Sigmoid colon (tissue), 7 donors: Measurements from ENCODE around the gene PVALEF. TPM values are rescaled to one million over a fixed set of nuclear protein-coding genes. Genes with fewer than 3 reads are reported as not detected.

Source experiments
- DNase-seq: peaks from one replicate; pipeline ENCODE4 v3.0.0-alpha.2; 2019
- H3K27ac ChIP-seq, 4 donors: fragments of 200-600 bp; sonication (generic); one replicate each; pipeline ENCODE4 v1.5.1; 2016 to 2019; ENCODE audit warnings: mild to moderate bottlenecking in 1 of 4
- H3K27me3 ChIP-seq, 3 donors: fragments of 200-600 bp; sonication (generic); one replicate each; pipeline ENCODE4 v1.5.1; 2019; ENCODE audit warnings: mild to moderate bottlenecking in 1 of 3
- H3K36me3 ChIP-seq, 4 donors: fragments of 200-600 bp; sonication (generic); one replicate each; pipeline ENCODE4 v1.5.1; 2016 to 2019
- H3K4me1 ChIP-seq, 4 donors: fragments of 200-600 bp; sonication (generic); one replicate each; pipeline ENCODE4 v1.5.1; 2017 to 2019
- H3K4me3 ChIP-seq, 4 donors: fragments of 200-600 bp; sonication (generic); one replicate each; pipeline ENCODE4 v1.5.1; 2017 to 2019; ENCODE audit warnings: mild to moderate bottlenecking in 2 of 4, moderate library complexity in 1 of 4
- H3K9me3 ChIP-seq, 4 donors: fragments of 200-600 bp in 3 of 4; sonication (generic) in 3 of 4; one replicate each; pipeline versions ENCODE4 v1.5.1 to v1.6.1; 2013 to 2019
- CTCF ChIP-seq, 4 experiments: fragments of 450-650 bp in 3 of 4; fragments of 200-600 bp in 1 of 4; IDR thresholded peaks; one replicate each; pipeline ENCODE4 v1.5.1; 2016 to 2019; ENCODE audit warnings: antibody characterized with exemption in 4 of 4, mild to moderate bottlenecking in 3 of 4, moderate library complexity in 2 of 4
- EP300 ChIP-seq, 4 donors: sonication (generic); formaldehyde crosslinking; IDR thresholded peaks; one replicate each; pipeline ENCODE4 v1.6.1; 2017; ENCODE audit warnings: antibody characterized with exemption in 4 of 4
- POLR2A ChIP-seq, 2 donors: fragments of 450-650 bp; IDR thresholded peaks; one replicate each; pipeline ENCODE4 v1.6.1; 2016; ENCODE audit warnings: antibody characterized with exemption in 2 of 2, mild to moderate bottlenecking in 2 of 2, moderate library complexity in 2 of 2
- POLR2AphosphoS5 ChIP-seq, 4 donors: sonication (generic); formaldehyde crosslinking; IDR thresholded peaks; one replicate each; pipeline ENCODE4 v1.6.1; 2017; ENCODE audit warnings: antibody characterized with exemption in 4 of 4
- WGBS, 2 donors: extraction: QIAGEN DNeasy Blood & Tissue Kit; methylation state at CpG; one replicate each; pipeline ENCODE4 v1.1.7; 2013; 5-methylcytosine and 5-hydroxymethylcytosine counted together
- intact Hi-C: fragments of 100-400 bp; cut with DNase I; formaldehyde crosslinking; loops from one replicate; pipeline ENCODE4 v1.15.1; 2023
- polyA plus RNA-seq, 3 donors: library from polyadenylated mRNA; stranded (reverse); fragments of 200-250 nt; gene quantifications; one replicate each; pipeline ENCODE4 v1.2.3, GENCODE V29; 2013
- total RNA-seq, 4 donors: library from RNA; depleted of rRNA; stranded (reverse); fragments of >200 nt; gene quantifications; one replicate each; pipeline ENCODE4 v1.1.0, GENCODE V29; 2016
- donor health status: healthy with polysubstance abuse.
- donor health status: Bipolar disorder and iron deficiency.
- donor health status: healthy.

The PVALEF gene
- total and polyA plus RNA-seq, 7 donors: not detected

GRCh38 chr17:81158688-81159590, 6.4 kb upstream of the PVALEF start:
- Histone ChIP-seq H3K9me3 (no peaks in the 10 kb centered on the region), H3K27me3 (peaks cover 0 to 11% (median 0%) of the 10 kb centered on the region in 3 donors), H3K36me3 (no peaks in the 10 kb centered on the region), H3K4me1 (no peaks in the 10 kb centered on the region), H3K27ac (no peak overlapping the region), H3K4me3 (no peak overlapping the region)
- intact Hi-C loops: no loop called here
- DNase-seq: no peak
- 87 to 90% methylated on average over 43 of the region's 43 CpGs for WGBS, 2 donors
- TF ChIP-seq POLR2A (IDR thresholded peaks at IDR 0.05) (no peak), CTCF (IDR thresholded peaks at IDR 0.05) (no peak)

- H3K9me3 ChIP-seq: no peaks in the 10 kb centered on the region
- 63 to 68% methylated on average over 25 of the region's 25 CpGs for WGBS, 2 donors
- peak overlapping the region in 3 of 4 donors; percentile 14 to 33 (median 30) for H3K4me3 ChIP-seq
- TF ChIP-seq POLR2A (IDR thresholded peaks at IDR 0.05) (no peak), EP300 (IDR thresholded peaks at IDR 0.05) (no peak), CTCF (IDR thresholded peaks at IDR 0.05) (no peak), POLR2AphosphoS5 (IDR thresholded peaks at IDR 0.05) (no peak)
- no peak for DNase-seq
- H3K36me3 ChIP-seq: no peaks in the 10 kb centered on the region
- intact Hi-C loops: no loop called here
- H3K4me1 ChIP-seq: no peaks in the 10 kb centered on the region
- no peak overlapping the region for H3K27ac ChIP-seq
- H3K27me3 ChIP-seq: peaks cover 0 to 13% (median 0%) of the 10 kb centered on the region in 3 donors
Observed at GRCh38 chr17:81159611-81160265, 5.6 kb upstream of the PVALEF start.

GRCh38 chr17:81160306-81160705, 5.0 kb upstream of the PVALEF start:
- H3K4me1 ChIP-seq: peaks cover 0 to under 1% (median 0%) of the 10 kb centered on the region in 4 donors
- peak; percentile 71 for DNase-seq
- H3K4me3 ChIP-seq: peak overlapping the region in 3 of 4 donors; percentile 14 to 33 (median 30)
- no peaks in the 10 kb centered on the region for H3K9me3 ChIP-seq
- H3K27me3 ChIP-seq: peaks cover 0 to 14% (median 0%) of the 10 kb centered on the region in 3 donors
- H3K27ac ChIP-seq: no peak overlapping the region
- H3K36me3 ChIP-seq: no peaks in the 10 kb centered on the region
- intact Hi-C loops: no loop called here
- 34 to 46% methylated on average over 28 of the region's 28 CpGs for WGBS, 2 donors
- TF ChIP-seq POLR2AphosphoS5 (IDR thresholded peaks at IDR 0.05): peak in 1 of 4 donors; percentile 12
- TF ChIP-seq EP300 (IDR thresholded peaks at IDR 0.05): no peak

GRCh38 chr17:81160747-81161453, 4.4 kb upstream of the PVALEF start:
- no peak overlapping the region for H3K4me3 ChIP-seq
- 51 to 72% methylated on average over 32 of the region's 32 CpGs for WGBS, 2 donors
- intact Hi-C loops: no loop called here

More at GRCh38 chr17:81160747-81161453, 4.4 kb upstream of the PVALEF start:
- Histone ChIP-seq H3K9me3 (no peaks in the 10 kb centered on the region), H3K4me1 (peaks cover 0 to 5% (median 4%) of the 10 kb centered on the region in 4 donors), H3K27me3 (peaks cover 0 to 19% (median 4%) of the 10 kb centered on the region in 3 donors), H3K27ac (no peak overlapping the region), H3K36me3 (no peaks in the 10 kb centered on the region)
- TF ChIP-seq EP300 (IDR thresholded peaks at IDR 0.05) (no peak), CTCF (IDR thresholded peaks at IDR 0.05) (no peak), POLR2A (IDR thresholded peaks at IDR 0.05) (no peak), POLR2AphosphoS5 (IDR thresholded peaks at IDR 0.05) (no peak)
- no peak for DNase-seq
